IMR-90 (cell line): ENCODE data around the gene GPR65. TPM values are rescaled to one million over a fixed set of nuclear protein-coding genes. Genes with fewer than 3 reads are reported as not detected.

Experiments used
- ATAC-seq: fragments of 200-7000 bp; cut with Tn5 transposase; 2 replicates; pipeline ENCODE4 v1.9.1; 2020; ENCODE audit warnings: low read depth, mild to moderate bottlenecking, moderate library complexity
- BruUV-seq: library from RNA; stranded (reverse); fragments of 400-500 nt; replicated peaks from 2 replicates; lab custom pipeline; 2021; lab: Mats Ljungman, UMichigan
- CTCF ChIA-PET: fragments of 300-600 bp; formaldehyde crosslinking; extraction: SDS; loops from one replicate; lab custom pipeline; 2021; ENCODE audit warnings: antibody characterized with exemption; lab: Yijun Ruan, JAX
- POLR2A ChIA-PET: fragments of 300-600 bp; sonication (Branson Sonifier 250); formaldehyde crosslinking; loops from one replicate; lab custom pipeline; 2022; ENCODE audit warnings: antibody characterized with exemption; ENCODE audit not compliant: unreplicated experiment; lab: Charles Lee
- DNase-seq: peaks from one replicate; pipeline ENCODE4 v3.0.0; 2013
- H2AFZ ChIP-seq: replicated peaks from 2 replicates; pipeline ENCODE3; 2013; ENCODE audit warnings: low read length, mild to moderate bottlenecking; ENCODE audit not compliant: poor library complexity
- H2AK5ac ChIP-seq: 2 replicates; pipeline ENCODE4 v1.6.1; 2013; ENCODE audit warnings: low read depth, low read length, inconsistent platforms
- H2AK9ac ChIP-seq: replicated peaks from 2 replicates; pipeline ENCODE3; 2013; ENCODE audit warnings: mild to moderate bottlenecking, low read depth, low read length, moderate library complexity; ENCODE audit not compliant: poor library complexity
- H2BK120ac ChIP-seq: 2 replicates; pipeline ENCODE4 v1.6.1; 2013; ENCODE audit warnings: low read depth, low read length, inconsistent platforms
- H2BK15ac ChIP-seq: 3 replicates; pipeline ENCODE4 v1.6.1; 2013; ENCODE audit warnings: low read depth, low read length, inconsistent platforms
- H2BK20ac ChIP-seq: 2 replicates; pipeline ENCODE4 v1.6.1; 2013; ENCODE audit warnings: low read depth, mild to moderate bottlenecking, inconsistent platforms, low read length, moderate library complexity
- H2BK5ac ChIP-seq: 2 replicates; pipeline ENCODE4 v1.6.1; 2013; ENCODE audit warnings: mild to moderate bottlenecking, low read depth, low read length, inconsistent platforms; ENCODE audit not compliant: poor library complexity, severe bottlenecking
- H3K14ac ChIP-seq: replicated peaks from 2 replicates; pipeline ENCODE4 v1.6.1; 2013; ENCODE audit warnings: low read depth, low read length, inconsistent platforms
- H3K18ac ChIP-seq: 2 replicates; pipeline ENCODE4 v1.6.1; 2013; ENCODE audit warnings: low read depth, low read length, control low read depth
- H3K23ac ChIP-seq: 2 replicates; pipeline ENCODE4 v1.6.1; 2013; ENCODE audit warnings: low read depth, low read length, inconsistent platforms
- H3K27ac ChIP-seq: 2 replicates; pipeline ENCODE4 v1.5.1; 2013; ENCODE audit warnings: mild to moderate bottlenecking, control low read depth, low read length; ENCODE audit not compliant: insufficient read depth
- H3K27me3 ChIP-seq: 2 replicates; pipeline ENCODE4 v1.6.1; 2013; ENCODE audit warnings: low read length; ENCODE audit not compliant: control insufficient read depth, insufficient read depth
- H3K36me3 ChIP-seq: 2 replicates; pipeline ENCODE4 v1.6.1; 2013; ENCODE audit warnings: low read length, mixed read lengths; ENCODE audit not compliant: control insufficient read depth, insufficient read depth
- H3K4ac ChIP-seq: 2 replicates; pipeline ENCODE4 v1.6.1; 2013; ENCODE audit warnings: low read depth, low read length, inconsistent platforms
- H3K4me1 ChIP-seq: 2 replicates; pipeline ENCODE4 v1.6.1; 2013; ENCODE audit warnings: low read length, mixed read lengths; ENCODE audit not compliant: control insufficient read depth, insufficient read depth
- H3K4me2 ChIP-seq: 2 replicates; pipeline ENCODE4 v1.6.1; 2013; ENCODE audit warnings: low read depth, mild to moderate bottlenecking, control low read depth, low read length, moderate library complexity
- H3K4me3 ChIP-seq: 2 replicates; pipeline ENCODE4 v1.5.1; 2013; ENCODE audit warnings: low read depth, mild to moderate bottlenecking, control low read depth, low read length, moderate library complexity; ENCODE audit not compliant: insufficient read depth
- H3K56ac ChIP-seq: 2 replicates; pipeline ENCODE4 v1.6.1; 2013; ENCODE audit warnings: low read length, inconsistent platforms; ENCODE audit not compliant: insufficient read depth; ENCODE audit errors: extremely low read depth
- H3K79me1 ChIP-seq, 2 experiments: 2 replicates each; pipeline ENCODE4 v1.6.1; 2013; ENCODE audit warnings: low read length in 2 of 2, inconsistent platforms in 1 of 2, low read depth in 1 of 2
- H3K9ac ChIP-seq: 2 replicates; pipeline ENCODE4 v1.6.1; 2013; ENCODE audit warnings: low read depth, low read length, control low read depth
- H3K9me1 ChIP-seq: 2 replicates; pipeline ENCODE4 v1.6.1; 2013; ENCODE audit warnings: low read length, inconsistent platforms; ENCODE audit not compliant: insufficient read depth
- H3K9me3 ChIP-seq: 2 replicates; pipeline ENCODE4 v1.6.1; 2013; ENCODE audit warnings: low read length; ENCODE audit not compliant: control insufficient read depth, insufficient read depth
- H4K20me1 ChIP-seq: 2 replicates; pipeline ENCODE4 v1.6.1; 2013; ENCODE audit warnings: low read length, inconsistent platforms; ENCODE audit not compliant: insufficient read depth
- H4K5ac ChIP-seq: 2 replicates; pipeline ENCODE4 v1.6.1; 2013; ENCODE audit warnings: mild to moderate bottlenecking, low read depth, low read length, control low read depth
- H4K8ac ChIP-seq, 2 experiments: 2 replicates each; pipeline ENCODE4 v1.6.1; 2013; ENCODE audit warnings: low read depth in 2 of 2, low read length in 2 of 2, control low read depth in 1 of 2, inconsistent platforms in 1 of 2
- H4K91ac ChIP-seq: 2 replicates; pipeline ENCODE4 v1.6.1; 2013; ENCODE audit warnings: low read depth, low read length, inconsistent platforms; ENCODE audit not compliant: insufficient read depth
- BHLHE40 ChIP-seq: fragments of 150-350 bp; IDR thresholded peaks from 2 replicates; pipeline ENCODE4 v1.6.1; 2016; ENCODE audit warnings: mild to moderate bottlenecking, low read depth, low read length
- CEBPB ChIP-seq: IDR thresholded peaks from 2 replicates; pipeline ENCODE4 v1.6.1; 2012; ENCODE audit warnings: low read depth, low read length, improper control_type of control experiment
- CHD1 ChIP-seq: IDR thresholded peaks from 2 replicates; pipeline ENCODE4 v1.6.1; 2012; ENCODE audit warnings: low read depth, low read length, improper control_type of control experiment
- CTCF ChIP-seq: conservative IDR thresholded peaks from 2 replicates; pipeline ENCODE4 v1.5.1; 2012; ENCODE audit warnings: mild to moderate bottlenecking, low read depth, low read length, improper control_type of control experiment
- ELK1 ChIP-seq: fragments of 150-350 bp; IDR thresholded peaks from 2 replicates; pipeline ENCODE4 v1.6.1; 2016; ENCODE audit warnings: low read depth, mild to moderate bottlenecking, low read length, moderate library complexity, borderline replicate concordance
- FOS ChIP-seq: fragments of 150-350 bp; IDR thresholded peaks from 2 replicates; pipeline ENCODE4 v1.6.1; 2016; ENCODE audit warnings: low read depth, low read length
- MAFK ChIP-seq: IDR thresholded peaks from 2 replicates; pipeline ENCODE4 v1.6.1; 2012; ENCODE audit warnings: low read depth, low read length, improper control_type of control experiment
- MAZ ChIP-seq: IDR thresholded peaks from 2 replicates; pipeline ENCODE4 v1.6.1; 2012; ENCODE audit warnings: low read depth, mild to moderate bottlenecking, low read length, improper control_type of control experiment, moderate library complexity, borderline replicate concordance
- MXI1 ChIP-seq: IDR thresholded peaks from 2 replicates; pipeline ENCODE4 v1.6.1; 2012; ENCODE audit warnings: low read depth, mild to moderate bottlenecking, low read length, moderate library complexity, borderline replicate concordance
- NFE2L2 ChIP-seq: fragments of 150-350 bp; IDR thresholded peaks from 2 replicates; pipeline ENCODE4 v1.6.1; 2016; ENCODE audit warnings: low read depth, mild to moderate bottlenecking, low read length
- POLR2A ChIP-seq: IDR thresholded peaks from 2 replicates; pipeline ENCODE4 v1.6.1; 2012; ENCODE audit warnings: mild to moderate bottlenecking, low read depth, low read length
- RAD21 ChIP-seq: IDR thresholded peaks from 2 replicates; pipeline ENCODE4 v1.6.1; 2012; ENCODE audit warnings: low read length, improper control_type of control experiment
- RCOR1 ChIP-seq: IDR thresholded peaks from 2 replicates; pipeline ENCODE4 v1.6.1; 2012; ENCODE audit warnings: mild to moderate bottlenecking, low read length, improper control_type of control experiment; ENCODE audit not compliant: insufficient replicate concordance
- RFX5 ChIP-seq: IDR thresholded peaks from 2 replicates; pipeline ENCODE4 v1.8.0; 2012; ENCODE audit warnings: low read depth, mild to moderate bottlenecking, low read length, moderate library complexity
- SMC3 ChIP-seq: fragments of 150-350 bp; IDR thresholded peaks from 2 replicates; pipeline ENCODE4 v1.6.1; 2016; ENCODE audit warnings: low read depth, mild to moderate bottlenecking, antibody characterized with exemption, low read length, moderate library complexity
- USF2 ChIP-seq: fragments of 150-350 bp; IDR thresholded peaks from 2 replicates; pipeline ENCODE4 v1.6.1; 2017; ENCODE audit warnings: mild to moderate bottlenecking, antibody characterized with exemption, low read length, low read depth
- WGBS, 2 experiments: methylation state at CpG; one replicate each; pipeline versions ENCODE4 v1.1.5 to v1.1.7; 2013; ENCODE audit warnings: missing lambda C conversion rate in 2 of 2; ENCODE audit not compliant: insufficient read length in 1 of 2; ENCODE audit errors: extremely low coverage in 2 of 2; 5-methylcytosine and 5-hydroxymethylcytosine counted together
- dilution Hi-C: fragments of 300-500 bp; cut with HindIII; formaldehyde crosslinking; loops from one replicate; pipeline ENCODE4 v1.14.3; 2018; ENCODE audit warnings: low sequenced_read_pairs; ENCODE audit not compliant: unreplicated experiment
- in situ Hi-C: fragments of 300-500 bp; cut with MboI; formaldehyde crosslinking; loops from 3 replicates; pipeline ENCODE4 v1.14.3; 2019; ENCODE audit warnings: low sequenced_read_pairs, inconsistent platforms, mixed read lengths
- intact Hi-C: fragments of 100-400 bp; cut with micrococcal nuclease; formaldehyde crosslinking; loops from 2 replicates; pipeline ENCODE4 v1.10.0; 2022
- polyA plus RNA-seq, 3 experiments: library from polyadenylated mRNA; depleted of rRNA; stranded (reverse); fragments of >200 nt; gene quantifications; 2 replicates each; pipeline ENCODE4 v1.2.3, GENCODE V29; 2012; ENCODE audit warnings: low replicate concordance in 1 of 3
- total RNA-seq: library from RNA; depleted of rRNA; stranded (reverse); fragments of >200 nt; gene quantifications from 2 replicates; pipeline ENCODE4 v1.2.3, GENCODE V29; 2012

The GPR65 gene
- total and polyA plus RNA-seq, 2 of the 4 experiments (the other 2 are of a cell fraction) = 0.05 to 0.18 TPM

GRCh38 chr14:88029500-88029899, 24.6 kb downstream of the GPR65 start:
- H3K4me1 ChIP-seq = no peaks in the 10 kb centered on the region
- no peak overlapping the region for H3K14ac ChIP-seq
- H3K9me3 ChIP-seq = no peaks in the 10 kb centered on the region
- in situ Hi-C loops (no loop called here), dilution Hi-C loops (no loop called here), intact Hi-C loops (no loop called here)
- no peak overlapping the region for H3K56ac ChIP-seq
- H4K91ac ChIP-seq = no peak overlapping the region
- no peak overlapping the region for H3K4me2 ChIP-seq
- no peak overlapping the region for H3K23ac ChIP-seq
- no peaks in the 10 kb centered on the region for H4K20me1 ChIP-seq
- no peaks in the 10 kb centered on the region for H3K79me1 ChIP-seq
- H2AK9ac ChIP-seq = no peak overlapping the region
- no peak overlapping the region for H2AFZ ChIP-seq
- H3K36me3 ChIP-seq = no peaks in the 10 kb centered on the region
- BruUV-seq = no TSS peak
- ChIA-PET CTCF (interaction anchor here (1.2 kb wide), 1 partner anchor 15 kb away, joined by 3 read pairs; no protein-coding TSS in a partner anchor), POLR2A (no interaction called here)
- no peak overlapping the region for H3K18ac ChIP-seq
- DNase-seq (no peak), ATAC-seq (no peak)
- H4K5ac ChIP-seq = no peak overlapping the region
- no peaks in the 10 kb centered on the region for H3K9me1 ChIP-seq
- H3K4me3 ChIP-seq = no peak overlapping the region
- H2BK15ac ChIP-seq = no peak overlapping the region
- H3K27ac ChIP-seq = no peak overlapping the region
- no peak overlapping the region for H2BK5ac ChIP-seq
- H3K4ac ChIP-seq = no peak overlapping the region
- no peak overlapping the region for H2BK20ac ChIP-seq
- H3K9ac ChIP-seq = no peak overlapping the region
- no peak overlapping the region for H2BK120ac ChIP-seq
- TF ChIP-seq USF2 = no peak
- TF ChIP-seq NFE2L2 = no peak
- no peak for TF ChIP-seq BHLHE40
- no peak for TF ChIP-seq POLR2A
- TF ChIP-seq MAZ = no peak
- no peak for TF ChIP-seq FOS
- TF ChIP-seq CEBPB = no peak
- no peak for TF ChIP-seq RFX5
- TF ChIP-seq CHD1 = no peak
- TF ChIP-seq RAD21 = no peak
- no peak for TF ChIP-seq MXI1
- TF ChIP-seq MAFK = no peak
- no peak for TF ChIP-seq RCOR1
- no peak for TF ChIP-seq ELK1
- no peak for TF ChIP-seq CTCF
- TF ChIP-seq SMC3 = no peak
- no peak overlapping the region for H4K8ac ChIP-seq
- no peaks in the 10 kb centered on the region for H3K27me3 ChIP-seq
- no CpG with 5 or more reads among the region's 2 CpGs for WGBS, 2 experiments
- H2AK5ac ChIP-seq = no peak overlapping the region
